Measurements from ENCODE around the gene C6orf136.

C6orf136 gene, protein sequence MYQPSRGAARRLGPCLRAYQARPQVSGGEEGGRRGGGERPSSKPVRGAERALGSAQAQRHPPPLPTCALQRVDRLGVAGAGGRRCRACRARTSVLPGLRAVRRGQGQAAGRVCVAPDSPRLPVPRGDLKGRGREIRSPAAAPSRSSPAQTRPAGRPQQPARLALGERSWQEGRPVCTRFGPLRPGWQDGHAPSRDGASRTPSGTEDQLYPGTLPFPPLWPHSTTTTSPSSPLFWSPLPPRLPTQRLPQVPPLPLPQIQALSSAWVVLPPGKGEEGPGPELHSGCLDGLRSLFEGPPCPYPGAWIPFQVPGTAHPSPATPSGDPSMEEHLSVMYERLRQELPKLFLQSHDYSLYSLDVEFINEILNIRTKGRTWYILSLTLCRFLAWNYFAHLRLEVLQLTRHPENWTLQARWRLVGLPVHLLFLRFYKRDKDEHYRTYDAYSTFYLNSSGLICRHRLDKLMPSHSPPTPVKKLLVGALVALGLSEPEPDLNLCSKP

DNA sequence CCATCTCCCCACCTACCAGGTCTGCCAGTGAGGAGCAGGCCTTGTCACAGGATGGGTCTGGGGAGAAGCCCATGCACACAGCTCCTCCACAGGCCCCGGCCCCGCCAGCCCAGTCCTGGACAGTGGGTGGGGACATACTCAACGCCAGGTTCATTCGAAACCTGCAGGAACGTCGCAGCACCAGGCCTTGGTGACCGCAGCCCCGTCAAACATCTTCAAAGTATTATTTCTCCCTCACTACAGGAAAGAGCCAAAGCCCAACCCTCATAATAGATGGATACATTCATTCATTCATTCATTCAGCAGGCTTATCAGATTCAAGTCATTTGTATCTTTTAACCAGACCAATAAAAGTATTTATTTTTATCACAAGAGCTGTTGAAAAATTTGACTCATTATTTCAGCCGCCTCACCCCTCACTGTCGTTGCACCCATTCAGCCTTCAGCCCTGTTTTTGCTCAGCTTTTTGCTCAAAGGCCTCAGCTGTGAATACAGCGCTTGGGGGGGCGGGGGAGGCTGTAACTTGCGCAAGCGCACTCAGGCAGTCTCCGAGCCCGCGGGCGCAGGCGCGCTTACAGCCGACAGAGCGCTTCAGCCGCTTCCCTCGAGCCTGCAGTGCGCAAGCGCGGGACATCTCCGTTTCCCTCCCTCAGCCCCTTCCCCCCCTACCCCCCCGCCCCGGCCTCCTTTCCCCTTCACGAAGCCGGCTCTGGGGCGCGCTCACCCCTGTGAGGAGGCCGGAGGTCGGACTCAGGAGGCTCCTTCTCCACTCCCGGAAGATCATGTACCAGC is at the start of gene C6orf136:
Gene C6orf136 (plus strand): TSS at position 684 of the 792 bp plus-strand sequence. CDS start 99 bp downstream, at position 783.
- DNase-seq (ENCODE audit: low spot score): peak; percentile 99

GRCh38 chr6:30597315-30598144 is 49.4 kb upstream of the C6orf136 start:
- peak; percentile 87 for DNase-seq (ENCODE audit: low spot score)

DNA sequence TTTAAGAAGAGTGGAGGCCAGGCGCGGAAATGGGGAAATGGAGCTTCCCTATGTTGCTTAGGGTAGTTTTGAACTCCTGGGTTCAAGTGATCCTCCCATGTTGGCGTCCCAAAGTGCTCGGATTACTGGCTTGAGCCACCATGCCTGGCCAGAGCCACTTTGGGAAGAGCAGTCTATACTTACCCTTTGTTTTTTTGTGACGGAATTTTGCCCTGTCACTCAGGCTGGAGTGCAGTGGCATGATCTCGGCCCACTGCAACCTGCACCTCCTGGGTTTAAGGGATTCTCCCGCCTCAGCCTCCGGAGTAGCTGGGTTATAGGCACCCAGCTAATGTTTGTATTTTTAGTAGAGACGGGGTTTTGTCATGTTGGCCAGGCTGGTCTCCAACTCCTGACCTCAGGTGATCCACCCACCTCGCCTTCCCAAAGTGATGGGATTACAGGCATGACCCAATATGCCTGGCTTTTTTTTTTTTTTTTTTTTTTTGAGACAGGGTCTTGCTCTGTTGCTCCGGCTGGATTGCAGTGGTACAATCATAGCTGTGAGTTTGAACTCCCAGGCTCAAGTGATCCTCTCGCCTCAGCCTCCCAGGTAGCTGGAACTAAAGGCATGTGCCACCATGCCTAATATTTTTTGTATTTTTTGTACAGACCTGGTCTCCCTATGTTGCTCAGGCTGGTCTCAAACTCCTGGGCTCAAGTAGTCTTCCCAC is 47.9 kb upstream of the C6orf136 start:
- no peak for DNase-seq (ENCODE audit: low spot score)

- DNase-seq (ENCODE audit: low spot score): no peak
These were observed 47.2 kb upstream of the C6orf136 start for GRCh38 chr6:30599625-30600324.

GRCh38 chr6:30600451-30600961 is 46.4 kb upstream of the C6orf136 start:
- no peak for DNase-seq (ENCODE audit: low spot score)

DNA sequence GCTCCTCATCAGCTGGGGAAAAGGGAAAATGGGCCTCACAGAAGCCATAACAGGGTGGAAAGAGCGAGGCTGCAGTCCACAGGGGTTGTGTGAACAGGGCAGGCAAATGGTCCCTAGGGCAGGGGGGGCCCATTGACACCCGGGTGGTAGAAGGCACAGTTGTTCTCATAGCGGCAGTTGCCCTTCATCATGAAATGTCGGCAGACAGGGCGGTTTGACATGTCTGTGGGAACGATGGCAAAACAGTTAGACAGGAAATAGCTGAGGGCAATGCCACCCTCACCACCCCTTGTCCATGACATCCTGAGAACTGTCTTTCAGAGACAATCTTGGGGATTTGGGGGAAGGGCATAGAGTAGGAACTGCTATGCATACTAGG is 45.5 kb upstream of the C6orf136 start:
- no peak for DNase-seq (ENCODE audit: low spot score)

DNA sequence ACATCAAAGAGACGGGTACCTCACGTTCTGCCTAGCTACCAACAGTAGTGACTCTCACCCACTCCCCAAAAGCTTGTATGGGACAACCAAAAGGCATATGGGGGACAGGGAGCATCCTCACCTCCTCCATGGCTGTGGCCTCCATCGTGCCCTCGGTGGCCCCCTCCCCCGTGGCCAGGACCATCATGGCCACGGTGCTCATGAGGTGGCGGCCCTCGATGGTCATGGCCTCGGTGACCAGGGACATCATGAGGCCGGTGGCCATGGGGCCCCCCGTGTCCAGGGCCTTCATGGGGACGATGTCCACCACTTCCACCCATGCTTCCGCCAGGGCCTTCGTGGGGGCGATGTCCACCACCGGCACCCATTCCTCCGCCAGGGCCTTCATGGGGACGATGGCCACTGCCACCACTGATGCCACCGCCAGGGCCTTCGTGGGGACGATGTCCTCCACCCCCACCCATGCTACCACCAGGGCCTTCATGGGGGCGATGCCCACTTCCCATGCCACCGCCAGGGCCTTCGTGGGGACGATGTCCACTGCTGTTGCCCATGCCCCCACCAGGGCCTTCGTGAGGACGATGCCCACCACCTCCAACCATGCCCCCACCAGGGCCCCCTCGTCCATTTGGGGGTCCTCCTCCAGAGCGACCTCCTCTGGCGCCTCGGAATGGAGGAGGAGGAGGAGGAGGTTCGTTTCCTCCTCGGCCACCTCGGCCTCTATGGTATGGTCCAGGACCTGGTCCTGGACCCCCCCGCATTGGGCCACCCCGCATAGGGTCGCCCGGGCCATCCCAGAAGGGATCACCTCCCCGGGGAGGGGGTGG is 44.9 kb upstream of the C6orf136 start:
- DNase-seq (ENCODE audit: low spot score): no peak

DNA sequence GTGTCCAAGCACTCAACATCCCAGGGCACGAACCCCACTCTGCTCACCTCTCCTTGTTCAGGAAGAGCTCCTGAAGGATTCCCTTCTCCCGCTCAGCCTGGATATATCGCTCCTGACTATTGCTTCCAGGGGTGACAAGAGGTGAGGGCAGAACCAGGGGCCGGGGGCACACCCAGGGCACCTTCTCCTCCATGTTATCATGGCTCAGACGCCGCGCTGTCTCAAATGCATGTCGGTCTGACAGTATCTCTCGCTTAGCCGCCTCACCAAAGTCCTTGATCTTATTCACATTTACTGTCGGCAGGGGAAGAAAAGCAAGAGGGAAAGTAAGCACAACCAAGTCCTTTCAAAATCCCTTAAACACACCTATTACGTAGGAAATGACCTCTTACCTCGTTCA is 43.0 kb upstream of the C6orf136 start:
- no peak for DNase-seq (ENCODE audit: low spot score)

- DNase-seq (ENCODE audit: low spot score): no peak
These were observed 36.9 kb upstream of the C6orf136 start for GRCh38 chr6:30610065-30610464.

- no peak for DNase-seq (ENCODE audit: low spot score)
These were observed 35.6 kb upstream of the C6orf136 start for GRCh38 chr6:30611150-30611855.

DNA sequence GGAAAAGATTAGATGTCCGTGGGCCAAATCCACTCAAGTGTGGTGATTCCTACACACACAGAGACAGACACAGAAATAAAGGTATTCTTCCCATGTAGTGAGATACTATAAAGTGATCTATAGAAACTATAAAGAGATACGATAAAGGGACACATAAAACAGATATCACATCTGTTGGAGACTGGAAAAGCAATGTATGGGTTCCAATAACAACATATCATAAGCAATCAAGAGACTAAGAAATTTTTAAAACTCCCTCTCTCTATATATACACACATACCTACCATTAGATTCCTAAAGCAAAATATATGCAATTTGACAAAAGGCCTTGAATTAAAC is 35.1 kb upstream of the C6orf136 start:
- DNase-seq (ENCODE audit: low spot score): no peak

- DNase-seq (ENCODE audit: low spot score): no peak
These were observed 34.7 kb upstream of the C6orf136 start for GRCh38 chr6:30612213-30612612.

GRCh38 chr6:30612687-30613248 is 34.2 kb upstream of the C6orf136 start:
- no peak for DNase-seq (ENCODE audit: low spot score)

- DNase-seq (ENCODE audit: low spot score): no peak
These were observed 33.5 kb upstream of the C6orf136 start for GRCh38 chr6:30613251-30614043.

DNA sequence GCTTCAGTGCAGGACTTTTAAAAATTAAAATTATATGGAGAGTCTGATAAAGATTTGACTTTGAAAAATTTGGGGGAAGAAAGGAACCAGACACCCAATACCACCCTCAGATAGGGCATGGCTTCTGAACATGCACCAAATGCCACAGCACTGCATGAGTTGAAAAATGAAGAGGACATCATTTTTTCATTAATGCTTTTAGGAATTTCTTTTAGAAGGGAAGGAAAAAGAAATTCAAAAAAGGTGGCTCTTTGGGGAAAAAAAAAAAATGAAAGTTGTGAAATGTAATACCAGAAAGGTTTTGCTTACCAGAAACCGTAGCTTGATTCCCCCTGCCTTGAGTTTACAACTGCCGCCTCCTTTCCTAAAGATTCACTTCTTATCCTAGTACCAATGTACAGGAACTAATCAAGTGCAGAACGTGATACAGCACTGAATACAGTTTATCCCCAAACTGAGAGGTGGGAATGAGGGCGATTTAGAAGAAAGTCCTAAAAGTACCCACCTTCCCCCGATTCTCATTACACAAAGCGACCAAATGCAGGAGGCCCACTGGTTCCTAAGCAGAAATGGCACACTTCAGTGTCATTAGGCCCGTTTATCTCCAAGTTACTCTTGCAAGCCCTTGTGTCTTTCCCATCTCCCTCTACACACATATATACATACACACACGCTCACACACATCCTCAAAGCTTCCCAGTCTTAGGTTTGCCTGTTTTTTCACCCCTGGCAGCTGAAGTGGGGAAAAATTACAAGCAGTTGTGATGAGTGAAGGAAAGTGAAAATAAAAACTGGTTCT is 32.7 kb upstream of the C6orf136 start:
- no peak for DNase-seq (ENCODE audit: low spot score)

DNA sequence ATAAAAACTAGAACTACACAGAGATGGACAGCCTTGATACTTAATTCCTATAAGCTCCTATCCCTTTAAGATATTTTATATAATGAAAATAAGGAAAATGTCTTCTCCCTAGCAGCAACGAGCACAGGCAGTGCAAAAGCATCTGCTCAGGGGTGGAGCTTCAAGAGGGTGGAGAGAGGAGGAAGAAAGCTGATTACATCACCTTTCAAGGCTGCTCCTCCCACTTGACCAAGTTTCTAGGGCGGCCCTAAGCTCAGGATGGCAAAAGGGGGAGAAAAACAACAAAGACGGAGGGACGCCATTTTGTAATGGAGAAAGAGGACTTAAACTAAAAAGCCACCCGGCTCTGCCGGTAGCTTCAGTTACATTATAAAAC is 32.1 kb upstream of the C6orf136 start:
- DNase-seq (ENCODE audit: low spot score): peak; percentile 97

- no peak for DNase-seq (ENCODE audit: low spot score)
These were observed 31.5 kb upstream of the C6orf136 start for GRCh38 chr6:30615219-30615957.
